Tibial nerve (tissue), 4 donors: ENCODE measurements around the gene USP8. TPM values are rescaled to one million over a fixed set of nuclear protein-coding genes. Genes with fewer than 3 reads are reported as not detected.

ENCODE experiments used
- DNase-seq, 2 donors: peaks; one replicate each; pipeline ENCODE4 v3.0.0-alpha.2; 2019; ENCODE audit warnings: low spot score in 2 of 2
- H3K27ac ChIP-seq, 4 donors: fragments of 200-600 bp; sonication (generic) in 3 of 4; one replicate each; pipeline ENCODE4 v1.5.1; 2017 to 2019; ENCODE audit warnings: mild to moderate bottlenecking in 1 of 4
- H3K27me3 ChIP-seq, 2 donors: fragments of 200-600 bp; sonication (generic) in 1 of 2; one replicate each; pipeline versions ENCODE4 v1.5.1 to v1.6.0; 2017 to 2019
- H3K36me3 ChIP-seq, 3 donors: fragments of 200-600 bp; sonication (generic); one replicate each; pipeline ENCODE4 v1.5.1; 2018 to 2019
- H3K4me1 ChIP-seq, 4 donors: fragments of 200-600 bp; sonication (generic) in 3 of 4; one replicate each; pipeline ENCODE4 v1.5.1; 2017 to 2019
- H3K4me3 ChIP-seq, 4 donors: fragments of 200-600 bp; sonication (generic) in 3 of 4; one replicate each; pipeline ENCODE4 v1.5.1; 2017 to 2019; ENCODE audit warnings: mild to moderate bottlenecking in 1 of 4, moderate library complexity in 1 of 4
- H3K9me3 ChIP-seq, 4 donors: fragments of 200-600 bp; sonication (generic) in 3 of 4; one replicate each; pipeline ENCODE4 v1.5.1; 2017 to 2019
- EP300 ChIP-seq, 2 donors: sonication (generic); formaldehyde crosslinking; IDR thresholded peaks; one replicate each; pipeline ENCODE4 v1.6.1; 2017; ENCODE audit warnings: antibody characterized with exemption in 2 of 2, mild to moderate bottlenecking in 1 of 2
- POLR2A ChIP-seq, 2 donors: fragments of 450-650 bp; IDR thresholded peaks; one replicate each; pipeline ENCODE4 v1.6.1; 2017; ENCODE audit warnings: antibody characterized with exemption in 2 of 2, mild to moderate bottlenecking in 2 of 2, moderate library complexity in 2 of 2
- WGBS, 2 donors: methylation state at CpG; one replicate each; pipeline ENCODE4 v1.1.5; 2018; 5-methylcytosine and 5-hydroxymethylcytosine counted together
- small RNA-seq: library from RNA; depleted of rRNA; stranded (forward); fragments of <200 nt; gene quantifications from one replicate; pipeline ENCODE3, GENCODE V24; 2016
- total RNA-seq, 4 donors: library from RNA; depleted of rRNA; stranded (reverse); fragments of >200 nt; gene quantifications; one replicate each; pipeline ENCODE4 v1.1.0, GENCODE V29; 2016
- TF ChIP-seq, protein P1 (sequence below), 5 experiments: fragments of 200-600 bp in 3 of 5; fragments of 450-650 bp in 2 of 5; sonication (generic) in 3 of 5; IDR thresholded peaks; one replicate each; pipeline ENCODE4 v1.5.1; 2016 to 2019; ENCODE audit warnings: antibody characterized with exemption in 5 of 5, mild to moderate bottlenecking in 3 of 5, moderate library complexity in 2 of 5

The USP8 gene
- total RNA-seq, 4 donors from 2014 or later: 39.8 to 97.2 (median 53.5) TPM

DNA sequence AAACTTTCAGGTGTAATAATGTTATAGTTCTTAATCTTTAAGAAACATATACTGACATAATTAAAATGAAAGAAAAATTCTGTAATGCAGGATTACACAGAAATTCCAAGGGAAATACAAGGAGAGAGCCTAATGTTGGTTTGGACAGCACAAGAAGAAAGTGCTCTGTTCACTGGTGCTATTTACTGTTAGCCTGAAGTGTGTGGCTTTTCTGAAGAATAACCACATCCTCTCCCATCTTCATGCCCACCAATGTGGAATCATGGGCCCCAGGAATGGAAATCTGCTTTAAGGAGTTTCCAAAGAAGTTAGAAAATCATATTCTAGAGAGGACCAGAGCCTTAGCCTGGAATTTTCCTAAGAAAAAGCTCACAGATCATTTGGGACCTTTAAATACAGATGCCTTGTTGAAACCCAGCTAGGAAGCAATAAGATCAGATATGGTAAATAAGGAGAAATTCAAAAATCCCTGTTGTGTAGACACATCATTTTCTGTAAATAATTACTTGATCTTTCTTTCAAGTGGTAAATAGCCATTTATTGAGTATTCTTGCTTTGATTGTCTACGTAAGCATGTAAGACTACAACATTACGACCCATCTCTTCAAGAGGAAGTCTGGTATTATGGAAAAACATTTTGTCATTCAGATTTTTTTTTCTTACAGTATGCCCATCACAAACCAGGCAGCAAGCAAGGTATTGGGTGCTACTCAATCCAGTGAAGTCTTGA lies 132.6 kb downstream of the USP8 start:
- H3K27ac ChIP-seq: no peak overlapping the region
- 95 to 98% methylated on average over 2 of the region's 2 CpGs for WGBS, 2 donors
- peaks cover 0 to 41% (median 0%) of the 10 kb centered on the region in 3 donors for H3K36me3 ChIP-seq
- no peaks in the 10 kb centered on the region for H3K4me1 ChIP-seq
- no peaks in the 10 kb centered on the region for H3K27me3 ChIP-seq
- H3K4me3 ChIP-seq: no peak overlapping the region
- TF ChIP-seq, protein P1, sequence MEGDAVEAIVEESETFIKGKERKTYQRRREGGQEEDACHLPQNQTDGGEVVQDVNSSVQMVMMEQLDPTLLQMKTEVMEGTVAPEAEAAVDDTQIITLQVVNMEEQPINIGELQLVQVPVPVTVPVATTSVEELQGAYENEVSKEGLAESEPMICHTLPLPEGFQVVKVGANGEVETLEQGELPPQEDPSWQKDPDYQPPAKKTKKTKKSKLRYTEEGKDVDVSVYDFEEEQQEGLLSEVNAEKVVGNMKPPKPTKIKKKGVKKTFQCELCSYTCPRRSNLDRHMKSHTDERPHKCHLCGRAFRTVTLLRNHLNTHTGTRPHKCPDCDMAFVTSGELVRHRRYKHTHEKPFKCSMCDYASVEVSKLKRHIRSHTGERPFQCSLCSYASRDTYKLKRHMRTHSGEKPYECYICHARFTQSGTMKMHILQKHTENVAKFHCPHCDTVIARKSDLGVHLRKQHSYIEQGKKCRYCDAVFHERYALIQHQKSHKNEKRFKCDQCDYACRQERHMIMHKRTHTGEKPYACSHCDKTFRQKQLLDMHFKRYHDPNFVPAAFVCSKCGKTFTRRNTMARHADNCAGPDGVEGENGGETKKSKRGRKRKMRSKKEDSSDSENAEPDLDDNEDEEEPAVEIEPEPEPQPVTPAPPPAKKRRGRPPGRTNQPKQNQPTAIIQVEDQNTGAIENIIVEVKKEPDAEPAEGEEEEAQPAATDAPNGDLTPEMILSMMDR (IDR thresholded peaks at IDR 0.05): no peak
- TF ChIP-seq POLR2A (IDR thresholded peaks at IDR 0.05): no peak
- TF ChIP-seq EP300 (IDR thresholded peaks at IDR 0.05): no peak
- DNase-seq: no peak
- no peaks in the 10 kb centered on the region for H3K9me3 ChIP-seq

DNA sequence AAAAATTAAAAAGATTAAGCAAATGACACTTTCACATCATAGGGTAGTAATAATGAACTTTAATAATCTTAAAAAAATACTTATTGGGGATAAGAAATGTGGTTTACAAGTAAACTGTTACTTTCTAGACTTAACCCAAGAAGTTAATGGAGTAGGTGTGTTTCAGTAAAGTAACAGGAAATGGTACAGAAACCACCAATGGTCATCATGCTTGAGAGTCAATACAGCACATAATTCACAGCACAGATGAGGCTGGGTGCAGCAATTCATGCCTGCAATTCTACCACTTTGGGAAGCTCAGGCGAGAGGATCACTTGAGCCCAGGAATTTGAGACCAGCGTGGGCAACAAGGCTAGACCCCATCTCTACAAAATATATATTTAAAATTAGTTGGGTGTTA lies 133.8 kb downstream of the USP8 start:
- no peak overlapping the region for H3K4me3 ChIP-seq
- 96 to 100% methylated on average over 2 of the region's 2 CpGs for WGBS, 2 donors
- peaks cover 0 to 53% (median 0%) of the 10 kb centered on the region in 3 donors for H3K36me3 ChIP-seq
- H3K4me1 ChIP-seq: no peaks in the 10 kb centered on the region
- no peaks in the 10 kb centered on the region for H3K9me3 ChIP-seq
- DNase-seq: no peak
- H3K27me3 ChIP-seq: no peaks in the 10 kb centered on the region
- TF ChIP-seq, protein P1 (IDR thresholded peaks at IDR 0.05): no peak
- no peak for TF ChIP-seq EP300 (IDR thresholded peaks at IDR 0.05)
- TF ChIP-seq POLR2A (IDR thresholded peaks at IDR 0.05): no peak
- H3K27ac ChIP-seq: no peak overlapping the region

DNA sequence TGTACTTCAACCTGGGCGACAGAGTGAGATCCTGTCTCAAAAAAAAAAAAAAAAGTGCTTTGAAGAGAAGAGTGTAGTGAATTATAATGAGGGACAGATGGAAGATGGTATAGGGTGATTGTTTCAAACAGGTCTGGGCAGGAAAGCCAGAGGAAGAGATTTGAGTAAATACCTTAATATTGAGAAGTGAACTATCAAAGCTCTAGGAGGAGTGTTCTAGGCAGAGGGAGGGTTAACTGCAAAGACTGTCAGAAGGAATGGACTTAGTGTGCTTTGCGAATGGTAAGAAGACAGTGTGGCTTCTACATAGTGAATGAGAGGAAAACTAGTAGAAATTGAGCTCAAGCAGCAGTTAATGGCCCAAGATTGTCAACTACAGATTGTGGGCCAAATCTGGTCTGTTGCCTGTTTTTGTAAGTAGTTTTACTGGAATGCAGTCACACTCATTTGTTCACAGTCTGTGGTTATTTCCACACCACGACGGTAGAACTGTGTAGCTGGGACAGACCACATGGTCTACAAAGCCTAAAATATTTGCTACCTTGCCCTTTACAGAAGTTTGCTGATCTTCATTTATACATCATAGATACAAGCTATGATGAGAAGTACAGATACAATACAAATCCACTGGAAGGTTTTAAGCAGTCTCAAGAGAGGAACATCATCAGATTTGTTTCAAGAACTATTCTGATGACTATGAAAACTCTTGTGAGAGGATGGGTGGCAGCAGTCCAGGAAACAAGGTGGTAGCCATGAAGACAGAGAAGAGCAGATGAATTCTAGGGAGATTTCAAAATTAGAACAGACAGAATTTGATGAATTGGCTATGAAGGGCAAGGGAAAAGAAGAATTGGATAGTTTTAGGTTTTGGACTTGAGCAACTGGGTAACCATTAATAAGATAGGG lies 138.8 kb downstream of the USP8 start:
- Histone ChIP-seq H3K4me3 (no peak overlapping the region), H3K4me1 (no peaks in the 10 kb centered on the region), H3K27ac (no peak overlapping the region), H3K36me3 (peaks cover 0 to 63% (median 0%) of the 10 kb centered on the region in 3 donors), H3K27me3 (no peaks in the 10 kb centered on the region), H3K9me3 (no peaks in the 10 kb centered on the region)
- TF ChIP-seq, protein P1 (IDR thresholded peaks at IDR 0.05): no peak
- no peak for TF ChIP-seq POLR2A (IDR thresholded peaks at IDR 0.05)
- TF ChIP-seq EP300 (IDR thresholded peaks at IDR 0.05): no peak
- WGBS, 2 donors: 77 to 79% methylated on average over 4 of the region's 4 CpGs
- no peak for DNase-seq

DNA sequence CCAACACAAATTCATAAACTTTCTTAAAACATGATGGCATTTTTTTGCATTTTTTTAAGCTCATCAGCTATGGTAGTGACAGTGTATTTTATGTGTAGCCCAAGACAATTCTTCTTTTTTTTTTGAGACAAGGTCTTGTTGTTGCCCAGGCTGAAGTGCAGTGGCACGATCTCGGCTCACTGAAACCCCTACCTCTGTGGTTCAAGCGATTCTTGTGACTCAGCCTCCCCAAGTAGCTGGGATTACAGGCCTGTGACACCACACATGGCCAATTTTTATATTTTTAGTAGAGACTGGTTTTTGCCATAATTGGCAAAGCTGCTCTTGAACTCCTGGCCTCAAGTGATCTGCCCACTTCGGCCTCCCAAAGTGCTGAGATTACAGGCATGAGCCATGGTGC lies 139.6 kb downstream of the USP8 start:
- Histone ChIP-seq H3K9me3 (no peaks in the 10 kb centered on the region), H3K4me1 (no peaks in the 10 kb centered on the region), H3K27me3 (no peaks in the 10 kb centered on the region), H3K4me3 (no peak overlapping the region), H3K36me3 (peaks cover 0 to 62% (median 0%) of the 10 kb centered on the region in 3 donors), H3K27ac (no peak overlapping the region)
- no peak for DNase-seq
- WGBS, 2 donors: 91 to 92% methylated on average over 4 of the region's 4 CpGs
- TF ChIP-seq POLR2A (IDR thresholded peaks at IDR 0.05): no peak
- TF ChIP-seq EP300 (IDR thresholded peaks at IDR 0.05): no peak
- TF ChIP-seq, protein P1 (IDR thresholded peaks at IDR 0.05): no peak

Small RNA genes lying within 50 kb of the gene (small RNA-seq; reads per million reads assigned to genes)
- gene RNA5SP395: not detected

Other genes with a start within 250 kb of the USP8 start
- gene SLC27A2, start 242.2 kb upstream of the USP8 start, total RNA-seq: under 1 TPM in 2 of 4 donors, not detected in 2; 0.21 to 0.22 TPM
- gene HDC, start 158.7 kb upstream of the USP8 start, total RNA-seq: 1 to 10 TPM in 2 of 4 donors, under 1 TPM in 2; 0.66 to 5.9 (median 1.1) TPM
- gene GABPB1, start 69.2 kb upstream of the USP8 start, total RNA-seq: 10 to 100 TPM; 13.3 to 22.2 (median 17.4) TPM
- 1 to 10 TPM in 2 of 4 donors, not detected in 2; 1.5 to 2.2 TPM for gene USP50, start 122.3 kb downstream of the USP8 start, total RNA-seq